Esophagus muscularis mucosa (tissue), 4 donors: Measurements from ENCODE around the gene RAB37. TPM values are rescaled to one million over a fixed set of nuclear protein-coding genes. Genes with fewer than 3 reads are reported as not detected.
A peak's percentile ranks its signal among the peaks of the same experiment; 100 is the strongest.

Experiments used
- DNase-seq: peaks from one replicate; pipeline ENCODE4 v3.0.0-alpha.2; 2017; ENCODE audit errors: extremely low spot score
- H3K27ac ChIP-seq, 4 donors: fragments of 200-600 bp; sonication (generic); replicated peaks in 1 of 4; 1 replicate in 3 of 4; 2 replicates in 1 of 4; pipeline ENCODE4 v1.5.1; 2016 to 2019; ENCODE audit warnings: mild to moderate bottlenecking in 1 of 4
- H3K27me3 ChIP-seq, 4 donors: fragments of 200-600 bp; sonication (generic); one replicate each; pipeline versions ENCODE4 v1.5.1 to v1.6.0; 2016 to 2019
- H3K36me3 ChIP-seq, 4 donors: fragments of 200-600 bp; sonication (generic); one replicate each; pipeline ENCODE4 v1.5.1; 2016 to 2019
- H3K4me1 ChIP-seq, 4 donors: fragments of 200-600 bp; sonication (generic); one replicate each; pipeline ENCODE4 v1.5.1; 2016 to 2019
- H3K4me3 ChIP-seq, 4 donors: fragments of 200-600 bp; sonication (generic); 1 replicate in 2 of 4; 2 replicates in 2 of 4; pipeline ENCODE4 v1.5.1; 2016 to 2019; ENCODE audit warnings: mild to moderate bottlenecking in 4 of 4, moderate library complexity in 1 of 4
- H3K9me3 ChIP-seq, 4 donors: fragments of 200-600 bp; sonication (generic); 1 replicate in 3 of 4; 2 replicates in 1 of 4; pipeline ENCODE4 v1.5.1; 2016 to 2019
- CTCF ChIP-seq, 3 experiments: fragments of 200-600 bp in 2 of 3; fragments of 450-650 bp in 1 of 3; sonication (generic) in 2 of 3; IDR thresholded peaks; one replicate each; pipeline ENCODE4 v1.5.1; 2017 to 2019; ENCODE audit warnings: antibody characterized with exemption in 3 of 3, mild to moderate bottlenecking in 2 of 3, moderate library complexity in 1 of 3
- EP300 ChIP-seq: sonication (generic); formaldehyde crosslinking; IDR thresholded peaks from one replicate; pipeline ENCODE4 v1.6.1; 2017; ENCODE audit warnings: antibody characterized with exemption
- POLR2A ChIP-seq: fragments of 450-650 bp; IDR thresholded peaks from one replicate; pipeline ENCODE4 v1.6.1; 2017; ENCODE audit warnings: antibody characterized with exemption, moderate library complexity, mild to moderate bottlenecking, low read depth
- POLR2AphosphoS5 ChIP-seq, 2 donors: sonication (generic); formaldehyde crosslinking; IDR thresholded peaks; one replicate each; pipeline ENCODE4 v1.6.1; 2017; ENCODE audit warnings: antibody characterized with exemption in 2 of 2
- WGBS: methylation state at CpG from one replicate; pipeline ENCODE4 v1.1.5; 2018; 5-methylcytosine and 5-hydroxymethylcytosine counted together
- intact Hi-C: fragments of 100-400 bp; cut with DNase I; formaldehyde crosslinking; loops from one replicate; pipeline ENCODE4 v1.15.1; 2023
- total RNA-seq, 4 donors: library from RNA; depleted of rRNA; stranded (reverse); fragments of >200 nt; gene quantifications; one replicate each; pipeline versions ENCODE4 v1.1.0 to v1.2.1, GENCODE V29; 2016

Gene RAB37
- total RNA-seq, 4 donors from 2014 or later, result 1.4 to 3.3 (median 2.5) TPM

- H3K36me3 ChIP-seq, result no peaks in the 10 kb centered on the region
- no peak for DNase-seq
- TF ChIP-seq POLR2AphosphoS5 (IDR thresholded peaks at IDR 0.05) (no peak), POLR2A (no peak), CTCF (IDR thresholded peaks at IDR 0.05) (peak in 1 of 3 experiments; percentile 18)
- H3K4me1 ChIP-seq, result peaks cover 16 to 35% (median 29%) of the 10 kb centered on the region in 4 donors
- WGBS, result 30% methylated on average over 2 of the region's 38 CpGs
- intact Hi-C loops, result no loop called here
- peaks cover 0 to 88% (median 29%) of the 10 kb centered on the region in 4 donors for H3K27me3 ChIP-seq
- peak overlapping the region; percentile 33 to 52 (median 40) for H3K4me3 ChIP-seq
- peak overlapping the region in 1 of 4 donors; percentile 17 for H3K27ac ChIP-seq
- H3K9me3 ChIP-seq, result no peaks in the 10 kb centered on the region
Observed at GRCh38 chr17:74737299-74738050, 419 bp downstream of the RAB37 start.

GRCh38 chr17:74738051-74738996, 1.3 kb downstream of the RAB37 start:
- Histone ChIP-seq H3K27ac (no peak overlapping the region), H3K4me3 (peak overlapping the region; percentile 33 to 52 (median 40)), H3K4me1 (peaks cover 18 to 42% (median 30%) of the 10 kb centered on the region in 4 donors), H3K36me3 (no peaks in the 10 kb centered on the region), H3K27me3 (peaks cover 0 to 88% (median 27%) of the 10 kb centered on the region in 4 donors), H3K9me3 (no peaks in the 10 kb centered on the region)
- intact Hi-C loops, result no loop called here
- TF ChIP-seq POLR2AphosphoS5 (IDR thresholded peaks at IDR 0.05) (peak in 1 of 2 donors; percentile 8), CTCF (IDR thresholded peaks at IDR 0.05) (no peak)
- 26% methylated on average over 9 of the region's 16 CpGs for WGBS
- DNase-seq, result no peak

- no peak for TF ChIP-seq POLR2AphosphoS5 (IDR thresholded peaks at IDR 0.05)
- TF ChIP-seq EP300, result no peak
- no peak for TF ChIP-seq CTCF (IDR thresholded peaks at IDR 0.05)
- no peak for TF ChIP-seq POLR2A
- Histone ChIP-seq H3K27me3 (peaks cover 0 to 93% (median 27%) of the 10 kb centered on the region in 4 donors), H3K27ac (no peak overlapping the region), H3K9me3 (no peaks in the 10 kb centered on the region), H3K36me3 (no peaks in the 10 kb centered on the region), H3K4me1 (peaks cover 18 to 43% (median 32%) of the 10 kb centered on the region in 4 donors), H3K4me3 (no peak overlapping the region)
- no peak for DNase-seq
- 85% methylated on average over 12 of the region's 12 CpGs for WGBS
- intact Hi-C loops, result no loop called here
Observed at GRCh38 chr17:74739227-74739831, 2.3 kb downstream of the RAB37 start.

GRCh38 chr17:74740173-74740572, 3.1 kb downstream of the RAB37 start:
- Histone ChIP-seq H3K36me3 (no peaks in the 10 kb centered on the region), H3K9me3 (no peaks in the 10 kb centered on the region), H3K4me1 (peaks cover 24 to 52% (median 41%) of the 10 kb centered on the region in 4 donors), H3K4me3 (no peak overlapping the region), H3K27ac (no peak overlapping the region), H3K27me3 (peaks cover 0 to 98% (median 27%) of the 10 kb centered on the region in 4 donors)
- intact Hi-C loops, result no loop called here
- 67% methylated on average over 6 of the region's 6 CpGs for WGBS
- no peak for DNase-seq
- TF ChIP-seq CTCF (IDR thresholded peaks at IDR 0.05), result no peak
- TF ChIP-seq EP300, result no peak
- TF ChIP-seq POLR2A, result no peak
- TF ChIP-seq POLR2AphosphoS5 (IDR thresholded peaks at IDR 0.05), result no peak
